Measurements from ENCODE around the gene RASA3.

DNA sequence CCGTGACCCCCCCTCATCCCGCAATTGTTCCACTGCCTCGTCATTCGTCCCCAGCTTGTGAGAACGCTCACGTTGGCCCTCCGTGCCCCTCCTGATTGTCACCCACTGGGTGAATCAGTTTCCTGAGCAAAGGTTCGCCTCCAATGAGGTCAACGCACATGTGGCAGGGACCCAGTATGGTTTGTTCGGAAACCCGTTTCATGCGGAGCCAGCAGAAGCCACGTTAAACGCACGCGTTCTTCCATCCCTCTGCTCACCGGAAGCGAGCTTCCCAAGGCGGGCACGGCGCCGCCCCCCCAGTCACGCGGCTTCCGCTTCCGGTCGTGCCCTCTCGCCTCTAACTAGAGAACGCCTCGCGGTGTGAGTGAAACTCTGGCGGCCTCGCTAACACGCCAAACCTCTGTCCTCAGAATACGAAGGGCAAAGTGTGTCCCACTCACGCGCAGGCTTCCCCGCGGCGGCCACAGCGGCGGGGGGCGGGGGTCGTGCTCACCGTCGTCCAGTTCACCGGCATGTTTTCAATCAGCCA is 28.7 kb upstream of the RASA3 start:
- no peak for TF ChIP-seq POLR2A (IDR thresholded peaks at IDR 0.05)
- TF ChIP-seq, protein P1, sequence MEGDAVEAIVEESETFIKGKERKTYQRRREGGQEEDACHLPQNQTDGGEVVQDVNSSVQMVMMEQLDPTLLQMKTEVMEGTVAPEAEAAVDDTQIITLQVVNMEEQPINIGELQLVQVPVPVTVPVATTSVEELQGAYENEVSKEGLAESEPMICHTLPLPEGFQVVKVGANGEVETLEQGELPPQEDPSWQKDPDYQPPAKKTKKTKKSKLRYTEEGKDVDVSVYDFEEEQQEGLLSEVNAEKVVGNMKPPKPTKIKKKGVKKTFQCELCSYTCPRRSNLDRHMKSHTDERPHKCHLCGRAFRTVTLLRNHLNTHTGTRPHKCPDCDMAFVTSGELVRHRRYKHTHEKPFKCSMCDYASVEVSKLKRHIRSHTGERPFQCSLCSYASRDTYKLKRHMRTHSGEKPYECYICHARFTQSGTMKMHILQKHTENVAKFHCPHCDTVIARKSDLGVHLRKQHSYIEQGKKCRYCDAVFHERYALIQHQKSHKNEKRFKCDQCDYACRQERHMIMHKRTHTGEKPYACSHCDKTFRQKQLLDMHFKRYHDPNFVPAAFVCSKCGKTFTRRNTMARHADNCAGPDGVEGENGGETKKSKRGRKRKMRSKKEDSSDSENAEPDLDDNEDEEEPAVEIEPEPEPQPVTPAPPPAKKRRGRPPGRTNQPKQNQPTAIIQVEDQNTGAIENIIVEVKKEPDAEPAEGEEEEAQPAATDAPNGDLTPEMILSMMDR (IDR thresholded peaks at IDR 0.05) = no peak
